PC-9 (cell line): Measurements from ENCODE around the gene GTF3C1.

Source experiments
- EZH2 ChIP-seq: fragments of 200-600 bp; sonication (generic); IDR thresholded peaks from 2 replicates; pipeline ENCODE4 v1.8.0; 2017; ENCODE audit warnings: antibody characterized with exemption, low read depth
- TF ChIP-seq, protein P1 (sequence below): fragments of 200-600 bp; sonication (generic); conservative IDR thresholded peaks from 2 replicates; pipeline ENCODE4 v1.6.1; 2017; ENCODE audit warnings: mixed run types, antibody characterized with exemption, mild to moderate bottlenecking, moderate library complexity

GRCh38 chr16:27446721-27447120 is 103.0 kb downstream of the GTF3C1 start:
- TF ChIP-seq, protein P1, sequence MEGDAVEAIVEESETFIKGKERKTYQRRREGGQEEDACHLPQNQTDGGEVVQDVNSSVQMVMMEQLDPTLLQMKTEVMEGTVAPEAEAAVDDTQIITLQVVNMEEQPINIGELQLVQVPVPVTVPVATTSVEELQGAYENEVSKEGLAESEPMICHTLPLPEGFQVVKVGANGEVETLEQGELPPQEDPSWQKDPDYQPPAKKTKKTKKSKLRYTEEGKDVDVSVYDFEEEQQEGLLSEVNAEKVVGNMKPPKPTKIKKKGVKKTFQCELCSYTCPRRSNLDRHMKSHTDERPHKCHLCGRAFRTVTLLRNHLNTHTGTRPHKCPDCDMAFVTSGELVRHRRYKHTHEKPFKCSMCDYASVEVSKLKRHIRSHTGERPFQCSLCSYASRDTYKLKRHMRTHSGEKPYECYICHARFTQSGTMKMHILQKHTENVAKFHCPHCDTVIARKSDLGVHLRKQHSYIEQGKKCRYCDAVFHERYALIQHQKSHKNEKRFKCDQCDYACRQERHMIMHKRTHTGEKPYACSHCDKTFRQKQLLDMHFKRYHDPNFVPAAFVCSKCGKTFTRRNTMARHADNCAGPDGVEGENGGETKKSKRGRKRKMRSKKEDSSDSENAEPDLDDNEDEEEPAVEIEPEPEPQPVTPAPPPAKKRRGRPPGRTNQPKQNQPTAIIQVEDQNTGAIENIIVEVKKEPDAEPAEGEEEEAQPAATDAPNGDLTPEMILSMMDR: no peak
- TF ChIP-seq EZH2: no peak
